Activated T-helper 1 cell treated with anti-CD3 and anti-CD28 coated beads, Interleukin-12 subunit alpha, Interleukin-12 subunit beta, Interleukin-2, Interleukin-4 antibody, amounts not matched to agents 30 ng/mL and 10 ng/mL and 1 ng/mL, durations not matched to agents 14 hours and 24 hours and 36 hours (primary cell): ENCODE data around the gene SLC16A10. TPM values are rescaled to one million over a fixed set of nuclear protein-coding genes. Genes with fewer than 3 reads are reported as not detected.

Experiments
- DNase-seq: peaks from one replicate; pipeline ENCODE4 v3.0.0; 2021; ENCODE audit warnings: low spot score
- H3K27ac Mint-ChIP-seq: one replicate; pipeline ENCODE4 v1.8.0; 2021; ENCODE audit warnings: mild to moderate bottlenecking, mixed read lengths
- H3K27me3 Mint-ChIP-seq: one replicate; pipeline ENCODE4 v1.8.0; 2022; ENCODE audit warnings: mild to moderate bottlenecking, moderate library complexity, mixed read lengths; ENCODE audit not compliant: insufficient read depth
- H3K36me3 Mint-ChIP-seq: one replicate; pipeline ENCODE4 v1.8.0; 2021; ENCODE audit warnings: low read depth, mixed read lengths
- H3K4me1 Mint-ChIP-seq: one replicate; pipeline ENCODE4 v1.8.0; 2021; ENCODE audit warnings: low read depth, mixed read lengths
- H3K4me3 Mint-ChIP-seq: one replicate; pipeline ENCODE4 v1.8.0; 2021; ENCODE audit warnings: mild to moderate bottlenecking, moderate library complexity, mixed read lengths
- H3K9me3 Mint-ChIP-seq: one replicate; pipeline ENCODE4 v1.8.0; 2021; ENCODE audit warnings: mixed read lengths
- intact Hi-C: fragments of 100-400 bp; cut with micrococcal nuclease; formaldehyde crosslinking; loops from one replicate; pipeline ENCODE4 v1.15.1; 2024
- total RNA-seq: library from RNA; stranded (reverse); gene quantifications from 2 replicates; pipeline ENCODE4 v1.2.3, GENCODE V29; 2022

Gene SLC16A10
- total RNA-seq, 1 donor from 2014 or later: 2.8 TPM

DNA sequence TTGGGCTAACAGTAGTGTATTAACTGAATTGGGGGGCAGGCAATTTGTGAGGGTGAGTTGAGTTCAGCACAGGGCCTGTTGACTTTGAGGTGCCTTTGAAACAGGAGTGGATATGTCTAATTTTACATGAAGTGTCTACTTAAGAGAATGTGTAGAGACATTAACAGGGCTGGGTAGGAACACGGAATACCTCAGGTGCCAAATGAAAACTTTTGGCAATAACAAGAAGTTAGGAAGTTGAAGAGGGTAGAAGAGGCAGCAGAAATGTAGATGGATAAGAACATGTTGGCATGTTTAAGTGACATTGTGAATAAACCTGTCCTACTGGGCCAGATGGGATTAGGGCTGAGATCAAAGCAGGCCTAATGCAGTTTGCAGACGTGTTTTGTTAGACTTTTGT, 117.0 kb downstream of the SLC16A10 start:
- no peak overlapping the region for H3K27ac Mint-ChIP-seq
- H3K36me3 Mint-ChIP-seq: no peaks in the 10 kb centered on the region
- H3K9me3 Mint-ChIP-seq: no peaks in the 10 kb centered on the region
- H3K27me3 Mint-ChIP-seq: peaks cover 2% of the 10 kb centered on the region
- no peak for DNase-seq
- H3K4me1 Mint-ChIP-seq: no peaks in the 10 kb centered on the region
- intact Hi-C loops: no loop called here
- H3K4me3 Mint-ChIP-seq: no peak overlapping the region

DNA sequence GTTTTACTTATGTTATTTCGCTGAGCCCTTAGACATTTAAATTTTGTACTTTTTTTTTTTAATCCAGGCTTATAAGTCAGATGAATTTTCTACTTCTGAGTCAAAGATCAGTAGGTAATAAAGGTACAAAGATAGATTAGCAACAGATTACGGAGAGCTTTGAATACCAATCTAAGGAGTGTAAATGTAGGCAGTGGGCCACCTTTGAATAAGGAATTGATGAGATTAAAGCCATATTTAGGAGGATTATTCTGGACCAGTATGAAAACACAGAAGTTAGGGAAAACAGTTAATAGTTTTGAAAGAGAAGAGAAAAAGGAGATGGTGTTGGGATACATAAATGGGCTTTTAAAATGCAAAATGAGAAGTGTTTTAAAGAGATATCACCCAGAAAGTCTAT, 117.6 kb downstream of the SLC16A10 start:
- Mint-ChIP-seq H3K9me3 (no peaks in the 10 kb centered on the region), H3K4me1 (no peaks in the 10 kb centered on the region), H3K36me3 (no peaks in the 10 kb centered on the region), H3K27me3 (peaks cover 2% of the 10 kb centered on the region), H3K27ac (no peak overlapping the region), H3K4me3 (no peak overlapping the region)
- DNase-seq: no peak
- intact Hi-C loops: no loop called here

DNA sequence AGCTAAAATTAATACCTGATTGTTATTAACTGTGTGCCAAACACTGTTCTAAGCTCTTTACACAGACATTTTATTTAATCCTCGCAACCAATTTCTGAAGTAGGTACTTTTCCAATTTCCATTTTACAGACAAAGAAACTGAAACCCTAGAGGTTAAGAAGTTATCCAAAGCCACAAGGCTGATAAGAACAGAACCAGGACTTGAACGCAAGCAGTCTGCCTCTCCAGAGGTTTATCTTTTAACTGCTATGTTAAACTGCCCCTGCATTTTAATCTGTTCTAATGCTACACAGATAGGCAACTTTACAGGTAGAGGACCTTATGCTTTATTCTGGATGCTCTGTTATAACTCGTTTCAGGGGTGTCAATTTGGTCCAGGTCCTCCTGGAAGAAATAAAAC, 118.2 kb downstream of the SLC16A10 start:
- intact Hi-C loops: no loop called here
- no peaks in the 10 kb centered on the region for H3K9me3 Mint-ChIP-seq
- no peaks in the 10 kb centered on the region for H3K36me3 Mint-ChIP-seq
- no peaks in the 10 kb centered on the region for H3K4me1 Mint-ChIP-seq
- DNase-seq: no peak
- no peak overlapping the region for H3K27ac Mint-ChIP-seq
- peaks cover 2% of the 10 kb centered on the region for H3K27me3 Mint-ChIP-seq
- no peak overlapping the region for H3K4me3 Mint-ChIP-seq

DNA sequence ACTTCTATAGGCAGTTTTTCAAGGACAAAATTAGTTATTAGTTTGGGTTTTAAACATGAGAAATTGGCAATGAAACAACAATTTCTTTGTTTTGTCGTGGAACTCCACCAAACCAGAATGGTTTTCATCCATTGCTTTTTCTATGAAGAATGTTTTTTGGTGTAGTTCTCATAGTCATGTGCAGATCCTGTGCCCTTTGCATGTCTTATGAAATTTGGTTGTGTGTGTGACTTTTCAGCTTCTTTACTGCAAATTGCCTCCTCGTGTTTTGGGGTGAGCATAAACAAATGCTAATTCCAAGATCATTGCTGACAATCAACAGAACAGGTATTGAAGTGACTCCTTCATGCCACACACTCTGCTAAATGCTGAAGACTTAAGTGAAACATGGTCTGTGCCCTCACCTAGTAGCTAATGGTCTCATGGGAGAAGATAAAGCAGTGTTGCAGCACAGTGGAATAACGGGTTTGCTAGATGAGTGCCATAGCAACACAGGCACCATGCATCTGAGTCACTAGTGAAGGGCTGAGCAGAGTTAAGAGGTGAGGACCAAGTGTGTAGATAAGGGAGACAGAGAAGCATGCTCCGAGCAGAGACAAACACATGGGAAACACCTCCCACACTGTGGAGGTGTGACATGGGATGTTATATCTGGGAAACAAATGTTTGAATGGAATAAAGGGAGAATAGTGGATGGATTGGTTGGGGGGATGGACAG, 120.0 kb downstream of the SLC16A10 start:
- no peak overlapping the region for H3K4me3 Mint-ChIP-seq

DNA sequence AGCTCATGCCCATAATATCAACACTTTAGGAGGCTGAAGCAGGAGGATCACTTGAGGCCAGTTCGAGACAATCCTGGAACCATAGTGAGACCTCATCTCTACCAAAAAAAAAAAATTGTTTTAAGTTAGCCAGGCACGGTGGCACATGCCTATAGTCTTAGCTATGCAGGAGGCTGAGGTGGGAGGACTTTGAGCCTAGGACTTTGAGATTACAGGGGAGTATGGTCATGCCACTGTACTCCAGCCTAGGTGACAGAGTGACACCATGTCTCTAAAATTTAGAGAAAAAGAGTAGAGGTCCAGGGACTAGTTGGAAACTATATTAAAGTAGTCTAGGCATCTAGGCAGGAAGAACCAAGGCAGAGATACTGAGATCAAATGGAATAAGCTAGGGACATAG, 121.6 kb downstream of the SLC16A10 start:
- no peaks in the 10 kb centered on the region for H3K9me3 Mint-ChIP-seq
- peaks cover 4% of the 10 kb centered on the region for H3K27me3 Mint-ChIP-seq
- H3K4me1 Mint-ChIP-seq: no peaks in the 10 kb centered on the region
- H3K36me3 Mint-ChIP-seq: no peaks in the 10 kb centered on the region
- intact Hi-C loops: no loop called here
- no peak overlapping the region for H3K27ac Mint-ChIP-seq
- DNase-seq: no peak
- no peak overlapping the region for H3K4me3 Mint-ChIP-seq

More for the DNA sequence above, 120.0 kb downstream of the SLC16A10 start:
- no peak for DNase-seq
- intact Hi-C loops: no loop called here
- no peaks in the 10 kb centered on the region for H3K36me3 Mint-ChIP-seq
- no peaks in the 10 kb centered on the region for H3K4me1 Mint-ChIP-seq
- H3K27me3 Mint-ChIP-seq: peaks cover 4% of the 10 kb centered on the region
- H3K9me3 Mint-ChIP-seq: no peaks in the 10 kb centered on the region
- no peak overlapping the region for H3K27ac Mint-ChIP-seq

DNA sequence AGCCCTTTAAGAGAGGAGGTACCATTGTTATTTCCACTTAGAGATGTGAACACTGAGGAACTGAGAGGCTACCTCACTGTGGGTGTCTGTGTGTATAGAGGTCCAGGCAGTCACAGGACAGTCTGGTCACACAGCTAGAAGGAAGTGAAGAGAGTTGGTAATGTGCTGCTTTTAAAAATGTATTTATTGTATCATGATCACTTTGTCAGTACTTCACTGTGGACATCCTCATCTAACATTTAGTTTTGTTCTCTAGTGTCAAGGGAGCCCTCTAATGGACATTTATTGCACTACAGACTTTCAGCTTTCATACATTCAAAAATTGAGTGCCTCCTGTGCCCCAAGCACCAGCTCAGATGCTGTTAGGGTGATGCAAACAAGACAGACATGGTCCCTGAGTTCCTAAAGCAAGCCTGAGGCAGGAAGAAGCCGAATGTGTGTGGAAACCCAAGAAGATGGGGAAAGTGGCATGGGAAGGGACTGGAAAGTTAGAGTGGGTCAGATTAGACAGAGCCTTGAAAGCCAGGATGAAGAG, 123.0 kb downstream of the SLC16A10 start:
- DNase-seq: no peak
- H3K4me3 Mint-ChIP-seq: no peak overlapping the region
- H3K27me3 Mint-ChIP-seq: peaks cover 4% of the 10 kb centered on the region
- H3K36me3 Mint-ChIP-seq: no peaks in the 10 kb centered on the region
- intact Hi-C loops: loop anchor here (1.0 to 2.0 kb wide), 6 partner anchors 123 to 682 kb away; partner anchors contain the start of gene SLC16A10
- H3K27ac Mint-ChIP-seq: no peak overlapping the region
- H3K4me1 Mint-ChIP-seq: no peaks in the 10 kb centered on the region
- no peaks in the 10 kb centered on the region for H3K9me3 Mint-ChIP-seq

DNA sequence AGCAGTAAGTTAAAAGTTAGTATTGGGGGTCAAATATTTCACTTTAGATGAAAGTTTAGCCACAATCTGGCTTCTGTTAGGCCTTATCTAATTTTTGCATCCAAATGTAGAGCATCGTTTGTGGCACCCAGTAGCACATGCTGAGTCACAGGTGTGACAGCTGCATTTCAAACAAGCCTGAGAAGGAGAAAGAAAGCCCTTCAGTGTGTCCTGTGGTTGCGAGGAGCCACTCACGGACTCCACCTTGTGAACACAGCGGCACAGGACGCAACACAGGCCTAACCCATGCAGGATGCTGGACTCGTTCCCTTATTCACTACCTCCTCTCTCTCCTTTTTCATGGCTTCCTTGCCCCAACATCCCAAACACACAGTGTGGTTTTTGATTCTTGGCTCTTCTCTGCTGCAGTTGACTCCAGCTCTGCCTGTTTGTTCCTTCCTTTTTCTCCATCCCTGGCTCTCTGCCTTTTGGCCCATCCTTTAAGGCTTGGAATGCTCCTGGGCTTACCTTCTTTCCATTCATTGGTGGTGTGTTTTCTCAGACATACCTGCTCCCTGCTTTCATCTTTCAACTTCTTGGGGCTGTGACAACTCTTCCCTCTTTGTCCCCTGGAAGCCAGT, 124.2 kb downstream of the SLC16A10 start:
- peaks cover 4% of the 10 kb centered on the region for H3K27me3 Mint-ChIP-seq
- no peak overlapping the region for H3K27ac Mint-ChIP-seq
- H3K9me3 Mint-ChIP-seq: no peaks in the 10 kb centered on the region
- H3K36me3 Mint-ChIP-seq: no peaks in the 10 kb centered on the region
- no peaks in the 10 kb centered on the region for H3K4me1 Mint-ChIP-seq
- intact Hi-C loops: loop anchor here (2.0 kb wide), 1 partner anchor 529 kb away; no protein-coding TSS in a partner anchor
- DNase-seq: no peak
- H3K4me3 Mint-ChIP-seq: no peak overlapping the region

DNA sequence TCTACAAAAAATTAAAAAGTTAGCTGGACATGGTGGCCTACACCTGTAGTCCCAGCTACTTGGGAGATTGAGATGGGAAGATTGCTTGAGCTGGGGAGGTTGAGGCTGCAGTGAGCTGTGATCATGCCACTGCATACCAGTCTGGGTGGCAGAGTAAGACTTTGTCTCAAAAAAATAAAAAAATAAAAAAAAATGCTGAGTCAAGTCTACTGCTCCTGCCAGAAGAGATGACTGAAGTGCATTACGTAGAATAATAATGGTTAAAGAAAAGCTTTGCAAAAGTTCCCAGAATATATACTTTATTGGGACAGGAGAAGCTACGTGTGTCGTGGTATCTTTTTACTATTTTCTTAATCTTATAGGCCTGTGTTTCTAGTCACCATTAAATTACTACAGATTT, 125.3 kb downstream of the SLC16A10 start:
- Mint-ChIP-seq H3K27me3 (peaks cover 4% of the 10 kb centered on the region), H3K4me1 (no peaks in the 10 kb centered on the region), H3K4me3 (no peak overlapping the region), H3K27ac (no peak overlapping the region), H3K36me3 (no peaks in the 10 kb centered on the region), H3K9me3 (no peaks in the 10 kb centered on the region)
- no peak for DNase-seq
- intact Hi-C loops: no loop called here

DNA sequence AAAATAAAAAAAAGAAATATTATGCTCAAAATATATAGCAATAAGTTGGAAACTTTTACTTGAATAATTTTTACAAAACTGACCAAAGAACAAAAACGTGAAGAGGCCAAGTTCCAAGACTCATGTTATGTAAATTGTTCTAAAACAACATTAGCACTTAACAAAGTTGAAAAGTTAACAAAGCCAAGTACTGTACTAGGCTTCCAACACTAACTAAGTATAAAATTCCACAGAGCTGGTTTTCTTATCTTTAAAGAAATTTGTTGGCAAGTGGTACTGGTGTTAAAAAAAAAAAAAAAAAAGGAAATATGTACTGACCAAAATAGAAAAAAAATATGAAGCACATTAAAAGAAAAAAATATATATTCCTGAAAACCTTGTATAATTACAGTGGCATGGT, 127.8 kb downstream of the SLC16A10 start:
- no peak for DNase-seq
- Mint-ChIP-seq H3K9me3 (no peaks in the 10 kb centered on the region), H3K27me3 (peaks cover 2% of the 10 kb centered on the region), H3K4me3 (no peak overlapping the region), H3K36me3 (no peaks in the 10 kb centered on the region), H3K27ac (no peak overlapping the region), H3K4me1 (no peaks in the 10 kb centered on the region)
- intact Hi-C loops: no loop called here

DNA sequence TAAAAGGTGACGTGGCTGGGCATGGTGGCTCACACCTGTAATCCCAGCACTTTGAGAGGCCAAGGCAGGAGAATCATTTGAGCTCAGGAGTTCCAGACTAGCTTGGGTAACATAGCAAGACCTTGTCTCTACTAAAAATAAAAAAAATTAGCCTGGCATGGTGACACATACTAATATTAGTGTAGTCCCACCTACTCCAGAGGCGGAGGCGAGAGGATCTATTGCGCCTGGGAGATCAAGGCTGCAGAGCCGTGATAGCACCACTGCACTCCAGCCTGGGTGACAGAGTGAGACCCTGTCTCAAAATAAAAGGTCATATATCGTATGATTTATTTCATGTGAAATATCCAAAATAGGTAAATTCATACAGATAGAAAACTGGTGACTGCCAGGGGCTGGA, 132.5 kb downstream of the SLC16A10 start:
- DNase-seq: no peak
- no peaks in the 10 kb centered on the region for H3K9me3 Mint-ChIP-seq
- no peak overlapping the region for H3K4me3 Mint-ChIP-seq
- H3K27ac Mint-ChIP-seq: no peak overlapping the region
- intact Hi-C loops: no loop called here
- peaks cover 10% of the 10 kb centered on the region for H3K4me1 Mint-ChIP-seq
- H3K36me3 Mint-ChIP-seq: no peaks in the 10 kb centered on the region
- no peaks in the 10 kb centered on the region for H3K27me3 Mint-ChIP-seq

DNA sequence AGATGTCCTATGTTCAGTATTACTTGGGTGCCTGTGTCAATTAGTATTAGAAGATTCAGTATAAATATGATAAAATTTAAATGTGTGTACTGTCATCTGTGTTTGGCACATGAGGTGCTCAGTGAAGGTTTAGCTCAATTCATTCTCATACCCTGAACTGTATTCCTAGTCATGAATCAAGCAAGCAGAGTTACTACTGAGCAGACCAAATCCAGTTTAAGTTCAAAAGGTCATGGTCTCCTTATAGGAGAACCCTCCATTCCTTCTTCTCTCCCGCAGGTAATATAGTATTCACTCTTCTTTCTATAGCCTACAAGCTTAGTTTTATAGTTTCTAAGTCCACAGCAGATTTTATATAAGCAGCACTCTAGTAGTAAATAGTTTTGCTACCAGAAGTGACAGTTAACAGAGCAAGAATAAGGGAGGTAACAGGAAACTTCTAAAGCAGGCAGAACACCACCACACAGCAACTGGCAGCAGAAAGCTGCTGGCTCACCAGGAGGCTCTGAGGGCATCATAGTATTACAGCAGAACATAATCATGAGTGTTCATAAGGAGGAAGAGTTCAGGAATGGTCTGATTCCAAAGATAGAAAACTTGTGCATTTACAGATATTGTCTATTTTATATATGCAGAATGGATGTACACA, 133.2 kb downstream of the SLC16A10 start:
- Mint-ChIP-seq H3K27ac (no peak overlapping the region), H3K9me3 (no peaks in the 10 kb centered on the region), H3K36me3 (no peaks in the 10 kb centered on the region), H3K27me3 (peaks cover 3% of the 10 kb centered on the region), H3K4me3 (no peak overlapping the region), H3K4me1 (peaks cover 10% of the 10 kb centered on the region)
- intact Hi-C loops: no loop called here
- no peak for DNase-seq

DNA sequence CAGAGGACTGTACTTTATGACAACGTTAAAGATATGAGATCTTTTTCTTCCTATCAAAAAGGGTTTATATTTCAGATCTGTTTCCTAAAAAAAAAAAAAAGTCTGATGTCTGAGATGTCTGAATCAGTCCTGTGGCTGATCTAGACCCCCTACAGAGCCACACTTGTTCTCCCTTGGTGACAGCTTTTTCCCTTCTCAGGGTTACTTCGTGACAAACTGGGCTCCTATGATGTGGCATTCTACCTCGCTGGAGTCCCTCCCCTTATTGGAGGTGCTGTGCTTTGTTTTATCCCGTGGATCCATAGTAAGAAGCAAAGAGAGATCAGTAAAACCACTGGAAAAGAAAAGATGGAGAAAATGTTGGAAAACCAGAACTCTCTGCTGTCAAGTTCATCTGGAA, 134.5 kb downstream of the SLC16A10 start:
- Mint-ChIP-seq H3K9me3 (no peaks in the 10 kb centered on the region), H3K4me3 (no peak overlapping the region), H3K27ac (no peak overlapping the region), H3K27me3 (peaks cover 3% of the 10 kb centered on the region), H3K4me1 (peaks cover 10% of the 10 kb centered on the region), H3K36me3 (no peaks in the 10 kb centered on the region)
- no peak for DNase-seq
- intact Hi-C loops: no loop called here

DNA sequence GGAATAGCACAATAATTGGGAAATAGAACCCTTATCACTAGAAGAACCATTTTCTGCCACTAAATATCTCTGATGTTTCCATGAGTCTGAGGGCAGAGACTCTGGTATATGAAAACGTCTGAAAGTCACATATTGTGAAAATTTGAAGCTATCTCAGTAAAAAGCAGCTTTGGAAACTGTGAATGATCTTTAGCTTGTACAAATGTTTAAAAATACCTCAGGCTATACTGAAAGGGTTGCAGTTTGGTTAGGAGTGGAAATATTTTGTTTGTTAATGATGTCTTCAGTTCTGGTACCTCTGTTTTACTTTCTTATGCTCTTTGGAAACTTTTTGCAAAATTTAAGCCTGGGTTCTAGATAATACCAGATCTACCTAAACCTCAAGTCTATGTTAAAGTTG, 135.0 kb downstream of the SLC16A10 start:
- Mint-ChIP-seq H3K27me3 (peaks cover 3% of the 10 kb centered on the region), H3K4me3 (no peak overlapping the region), H3K4me1 (peaks cover 10% of the 10 kb centered on the region), H3K27ac (no peak overlapping the region), H3K36me3 (no peaks in the 10 kb centered on the region), H3K9me3 (no peaks in the 10 kb centered on the region)
- no peak for DNase-seq
- intact Hi-C loops: no loop called here
